Measurements from ENCODE around the gene OVOL3.

Gene OVOL3

GRCh38 chr19:36089847-36090246 lies 21.1 kb upstream of the OVOL3 start:
- TF ChIP-seq CTCF (IDR thresholded peaks at IDR 0.05; ENCODE audit: low read depth, low read length) = no peak
- no peak overlapping the region for H3K4me3 ChIP-seq (replicated peaks in 1 of 2; ENCODE audit: low read depth in 2 of 2, low read length in 2 of 2)
- DNase-seq (ENCODE audit: low read depth in 2 of 2) = no peak

DNA sequence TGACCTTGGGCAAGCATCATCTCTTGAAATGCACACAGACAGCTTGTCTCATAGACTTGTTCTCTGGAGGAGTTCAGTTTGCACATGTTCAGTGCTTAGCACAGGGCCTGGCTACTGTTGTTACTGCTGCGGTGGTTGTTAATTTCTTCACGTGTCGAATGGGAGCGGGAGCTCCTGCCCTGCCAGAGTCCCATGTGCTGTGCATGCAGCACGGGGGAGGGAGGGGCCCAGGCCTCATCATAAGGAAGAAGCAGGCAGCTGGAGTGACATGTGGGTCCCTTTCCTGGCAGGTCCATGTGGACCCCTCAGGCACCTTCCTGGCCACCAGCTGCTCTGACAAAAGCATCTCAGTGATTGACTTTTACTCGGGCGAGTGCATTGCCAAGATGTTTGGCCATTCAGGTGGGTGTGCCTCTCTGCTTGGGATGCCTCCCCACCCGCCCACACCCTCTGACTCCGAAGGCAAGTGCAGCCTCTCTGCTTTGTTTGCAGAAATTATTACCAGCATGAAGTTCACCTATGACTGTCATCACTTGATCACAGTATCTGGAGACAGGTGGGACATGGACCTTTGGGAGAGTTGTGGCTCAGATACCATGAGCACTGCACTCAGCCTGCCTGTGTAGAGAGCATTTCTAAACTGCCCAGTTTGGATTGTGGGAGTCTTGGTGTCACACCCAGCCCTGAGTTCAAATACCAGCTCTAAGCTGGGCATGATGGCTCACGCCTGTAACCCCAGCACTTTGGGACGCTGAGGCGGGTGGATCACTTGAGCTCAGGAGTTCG lies 19.8 kb upstream of the OVOL3 start:
- no peak overlapping the region for H3K4me3 ChIP-seq (replicated peaks in 1 of 2; ENCODE audit: low read depth in 2 of 2, low read length in 2 of 2)
- DNase-seq (ENCODE audit: low read depth in 2 of 2) = no peak
- TF ChIP-seq CTCF (IDR thresholded peaks at IDR 0.05; ENCODE audit: low read depth, low read length) = no peak

DNA sequence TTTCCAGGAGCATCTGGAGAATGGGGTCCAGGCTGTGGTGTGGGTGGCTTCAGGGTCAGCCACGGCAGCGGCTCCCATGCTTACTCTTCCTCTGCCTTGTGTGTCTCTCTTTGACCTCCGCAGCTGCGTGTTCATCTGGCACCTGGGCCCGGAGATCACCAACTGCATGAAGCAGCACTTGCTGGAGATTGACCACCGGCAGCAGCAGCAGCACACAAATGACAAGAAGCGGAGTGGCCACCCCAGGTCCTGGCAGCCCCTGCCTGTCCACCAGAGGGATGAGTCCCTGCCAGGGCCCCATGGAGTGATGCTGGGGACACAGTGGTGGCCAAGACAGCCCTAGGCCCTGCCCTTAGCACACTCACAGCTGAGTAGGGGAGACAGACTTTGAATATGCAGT lies 18.4 kb upstream of the OVOL3 start:
- no peak overlapping the region for H3K4me3 ChIP-seq (replicated peaks in 1 of 2; ENCODE audit: low read depth in 2 of 2, low read length in 2 of 2)
- no peak for TF ChIP-seq CTCF (IDR thresholded peaks at IDR 0.05; ENCODE audit: low read depth, low read length)
- DNase-seq (ENCODE audit: low read depth in 2 of 2) = no peak

DNA sequence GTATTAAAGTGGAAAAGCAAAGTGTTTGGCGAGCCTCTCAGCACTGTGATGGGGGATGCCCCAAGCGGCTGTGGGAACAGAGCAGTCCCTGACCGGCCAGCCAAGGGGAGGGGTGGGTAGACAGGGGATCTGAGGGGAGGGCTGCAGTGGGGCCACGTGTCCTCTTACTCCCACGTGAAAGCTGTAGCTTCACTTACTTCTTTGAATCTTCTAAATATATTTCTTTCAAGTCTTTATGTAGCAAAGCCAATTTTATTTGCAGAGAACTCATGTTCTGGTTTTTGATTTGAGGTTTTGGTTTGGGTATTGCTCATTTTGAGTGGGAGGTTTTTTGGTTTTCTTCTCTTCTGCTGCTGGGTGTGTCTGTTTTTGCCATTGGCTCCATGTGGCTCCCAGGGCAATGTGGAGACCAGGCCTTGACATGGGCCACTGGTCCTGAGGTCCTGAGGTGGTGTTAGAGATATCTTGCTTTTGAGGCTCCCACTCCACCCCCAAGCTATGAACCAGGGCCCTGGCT lies 17.7 kb upstream of the OVOL3 start:
- TF ChIP-seq CTCF (IDR thresholded peaks at IDR 0.05; ENCODE audit: low read depth, low read length) = no peak
- no peak for DNase-seq (ENCODE audit: low read depth in 2 of 2)
- H3K4me3 ChIP-seq (replicated peaks in 1 of 2; ENCODE audit: low read depth in 2 of 2, low read length in 2 of 2) = no peak overlapping the region

DNA sequence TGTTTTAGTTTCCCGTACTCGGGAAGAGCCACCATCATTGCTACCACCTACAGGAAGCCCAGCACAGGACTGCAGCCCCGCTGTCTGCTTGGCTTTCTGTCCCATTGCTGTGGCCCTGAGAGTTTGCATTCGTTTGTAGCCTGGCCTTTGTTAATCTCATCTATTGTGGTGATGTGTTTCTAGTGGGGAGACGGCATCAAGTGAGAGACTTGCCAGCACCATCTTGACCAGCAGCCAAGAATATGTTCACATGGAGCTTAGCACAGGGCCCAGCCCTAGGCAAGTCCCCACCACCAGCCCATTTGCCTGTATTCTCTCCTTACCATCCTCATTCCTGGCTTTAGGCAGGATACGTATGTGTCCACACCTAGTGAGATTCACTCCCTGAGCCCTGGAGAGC lies 17.3 kb upstream of the OVOL3 start:
- no peak overlapping the region for H3K4me3 ChIP-seq (replicated peaks in 1 of 2; ENCODE audit: low read depth in 2 of 2, low read length in 2 of 2)
- TF ChIP-seq CTCF (IDR thresholded peaks at IDR 0.05; ENCODE audit: low read depth, low read length) = no peak
- peak in 1 of 2 donors; percentile 26 for DNase-seq (ENCODE audit: low read depth in 2 of 2)

- no peak overlapping the region for H3K4me3 ChIP-seq (replicated peaks in 1 of 2; ENCODE audit: low read depth in 2 of 2, low read length in 2 of 2)
- TF ChIP-seq CTCF (IDR thresholded peaks at IDR 0.05; ENCODE audit: low read depth, low read length) = no peak
Measured at GRCh38 chr19:36097036-36097435, 13.9 kb upstream of the OVOL3 start.

More at GRCh38 chr19:36097036-36097435, 13.9 kb upstream of the OVOL3 start:
- peak in 1 of 2 donors; percentile 28 for DNase-seq (ENCODE audit: low read depth in 2 of 2)

Measured in cardiac fibroblast (primary cell).